ENCODE results near the gene MRE11. TPM values are rescaled to one million over a fixed set of nuclear protein-coding genes. Genes with fewer than 3 reads are reported as not detected.
A peak's percentile ranks its signal among the peaks of the same experiment; 100 is the strongest.

MRE11 gene
- total RNA-seq, 1 donor from 2014 or later = 14.1 TPM

DNA sequence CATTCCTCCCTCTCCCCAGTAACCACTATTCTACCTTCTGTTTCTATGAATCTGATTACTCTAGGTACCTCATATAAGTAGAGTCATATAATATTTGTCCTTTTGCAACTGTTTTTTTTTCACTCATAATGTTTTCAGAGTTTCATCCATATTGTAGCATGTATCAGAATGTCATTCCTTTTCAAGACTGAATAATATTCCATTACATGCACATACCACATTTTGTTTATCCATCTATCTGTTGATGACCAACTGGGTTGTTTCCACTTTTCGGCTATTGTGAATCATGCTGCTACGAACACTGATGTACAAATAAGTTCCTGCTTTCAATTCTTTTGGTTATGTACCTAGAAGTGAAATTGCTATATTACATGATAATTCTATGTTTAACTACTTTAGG, 40.7 kb downstream of the MRE11 start:
- no peak overlapping the region for H3K27ac ChIP-seq (ENCODE audit: low read depth, low read length)
- no peaks in the 10 kb centered on the region for H3K9me3 Mint-ChIP-seq (ENCODE audit: unreplicated experiment)
- no peaks in the 10 kb centered on the region for H3K4me1 ChIP-seq (ENCODE audit: insufficient read depth, low read length)
- H3K27me3 ChIP-seq (ENCODE audit: insufficient read depth, low read length) = no peaks in the 10 kb centered on the region
- no peak overlapping the region for H3K4me3 Mint-ChIP-seq (ENCODE audit: unreplicated experiment)
- TF ChIP-seq, protein P1, sequence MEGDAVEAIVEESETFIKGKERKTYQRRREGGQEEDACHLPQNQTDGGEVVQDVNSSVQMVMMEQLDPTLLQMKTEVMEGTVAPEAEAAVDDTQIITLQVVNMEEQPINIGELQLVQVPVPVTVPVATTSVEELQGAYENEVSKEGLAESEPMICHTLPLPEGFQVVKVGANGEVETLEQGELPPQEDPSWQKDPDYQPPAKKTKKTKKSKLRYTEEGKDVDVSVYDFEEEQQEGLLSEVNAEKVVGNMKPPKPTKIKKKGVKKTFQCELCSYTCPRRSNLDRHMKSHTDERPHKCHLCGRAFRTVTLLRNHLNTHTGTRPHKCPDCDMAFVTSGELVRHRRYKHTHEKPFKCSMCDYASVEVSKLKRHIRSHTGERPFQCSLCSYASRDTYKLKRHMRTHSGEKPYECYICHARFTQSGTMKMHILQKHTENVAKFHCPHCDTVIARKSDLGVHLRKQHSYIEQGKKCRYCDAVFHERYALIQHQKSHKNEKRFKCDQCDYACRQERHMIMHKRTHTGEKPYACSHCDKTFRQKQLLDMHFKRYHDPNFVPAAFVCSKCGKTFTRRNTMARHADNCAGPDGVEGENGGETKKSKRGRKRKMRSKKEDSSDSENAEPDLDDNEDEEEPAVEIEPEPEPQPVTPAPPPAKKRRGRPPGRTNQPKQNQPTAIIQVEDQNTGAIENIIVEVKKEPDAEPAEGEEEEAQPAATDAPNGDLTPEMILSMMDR (IDR thresholded peaks at IDR 0.05; ENCODE audit: insufficient read depth, low read depth, low read length) = no peak
- no peak for TF ChIP-seq EZH2 (IDR thresholded peaks at IDR 0.05; ENCODE audit: insufficient read depth, low read length)
- no peak overlapping the region for H2AFZ ChIP-seq (ENCODE audit: low read depth, low read length)
- H3K27ac Mint-ChIP-seq (ENCODE audit: unreplicated experiment) = no peak overlapping the region
- peaks cover 10% of the 10 kb centered on the region for H3K4me1 Mint-ChIP-seq (ENCODE audit: low read depth, unreplicated experiment)
- H3K79me2 ChIP-seq (ENCODE audit: insufficient read depth, low read length) = no peaks in the 10 kb centered on the region
- no peaks in the 10 kb centered on the region for H3K36me3 ChIP-seq (ENCODE audit: insufficient read depth, low read length)
- FAIRE-seq (peak; percentile 5), DNase-seq (ENCODE audit: low read depth) (no peak)
- no peaks in the 10 kb centered on the region for H3K9me3 ChIP-seq (ENCODE audit: insufficient read depth, low read depth, low read length)
- no peak overlapping the region for H3K4me2 ChIP-seq (ENCODE audit: low read length)
- no peaks in the 10 kb centered on the region for H4K20me1 ChIP-seq (ENCODE audit: insufficient read depth, low read length)
- no peak overlapping the region for H3K4me3 ChIP-seq (ENCODE audit: insufficient read depth, low read depth, low read length)
- H3K27me3 Mint-ChIP-seq (ENCODE audit: low read depth, unreplicated experiment) = no peaks in the 10 kb centered on the region
- no peak overlapping the region for H3K9ac ChIP-seq (ENCODE audit: low read length)
- peaks cover 3% of the 10 kb centered on the region for H3K36me3 Mint-ChIP-seq (ENCODE audit: low read depth, unreplicated experiment)

DNA sequence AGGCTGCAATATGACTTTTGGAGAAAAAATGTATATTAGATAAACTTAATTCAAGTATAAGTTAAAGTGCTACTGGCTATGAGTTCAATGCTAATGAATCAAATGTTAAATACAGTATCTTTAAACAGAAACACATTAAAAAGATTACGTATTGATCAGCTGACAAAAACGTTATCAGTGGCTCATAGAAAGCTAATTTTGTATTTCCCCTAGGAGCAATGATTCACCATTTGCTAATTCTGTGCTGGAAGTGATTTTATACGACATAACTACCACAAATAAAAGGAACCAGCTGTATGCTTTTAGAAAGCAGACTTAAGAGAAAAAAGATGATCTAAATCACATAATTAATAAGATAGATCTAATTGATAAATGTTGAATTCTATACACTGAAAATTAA, 43.6 kb downstream of the MRE11 start:
- H3K4me1 Mint-ChIP-seq (ENCODE audit: low read depth, unreplicated experiment) = no peaks in the 10 kb centered on the region
- H3K9me3 ChIP-seq (ENCODE audit: insufficient read depth, low read depth, low read length) = no peaks in the 10 kb centered on the region
- FAIRE-seq = no peak

DNA sequence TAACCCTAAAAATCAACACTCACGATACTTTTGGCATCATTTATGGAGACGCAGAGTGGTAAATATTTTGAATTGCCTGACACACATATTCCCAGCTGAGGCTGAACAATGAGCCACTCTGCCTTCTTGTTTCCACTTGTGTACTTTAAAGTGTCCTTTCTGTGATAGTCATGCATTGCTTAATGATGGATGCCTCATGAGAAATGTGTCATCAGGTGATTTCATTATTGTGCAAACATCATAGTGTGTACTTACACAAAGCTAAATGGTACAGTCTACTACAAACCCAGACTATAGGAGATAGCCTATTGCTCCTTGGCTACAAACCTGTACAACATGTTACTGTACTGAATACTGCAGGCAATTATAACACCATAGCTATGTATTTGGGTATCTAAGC, 44.2 kb downstream of the MRE11 start:
- H3K4me1 Mint-ChIP-seq (ENCODE audit: low read depth, unreplicated experiment) = no peaks in the 10 kb centered on the region
- Histone ChIP-seq H3K4me1 (ENCODE audit: insufficient read depth, low read length) (no peaks in the 10 kb centered on the region), H3K9ac (ENCODE audit: low read length) (no peak overlapping the region), H4K20me1 (ENCODE audit: insufficient read depth, low read length) (no peaks in the 10 kb centered on the region), H3K4me2 (ENCODE audit: low read length) (no peak overlapping the region), H3K4me3 (ENCODE audit: insufficient read depth, low read depth, low read length) (no peak overlapping the region), H3K36me3 (ENCODE audit: insufficient read depth, low read length) (peaks cover 5% of the 10 kb centered on the region), H3K9me3 (ENCODE audit: insufficient read depth, low read depth, low read length) (no peaks in the 10 kb centered on the region), H3K79me2 (ENCODE audit: insufficient read depth, low read length) (no peaks in the 10 kb centered on the region), H3K27me3 (ENCODE audit: insufficient read depth, low read length) (no peaks in the 10 kb centered on the region), H2AFZ (ENCODE audit: low read depth, low read length) (no peak overlapping the region), H3K27ac (ENCODE audit: low read depth, low read length) (no peak overlapping the region)
- H3K27ac Mint-ChIP-seq (ENCODE audit: unreplicated experiment) = no peak overlapping the region
- FAIRE-seq (peak; percentile 63), DNase-seq (ENCODE audit: low read depth) (peak; percentile 60)
- no peak overlapping the region for H3K4me3 Mint-ChIP-seq (ENCODE audit: unreplicated experiment)
- H3K27me3 Mint-ChIP-seq (ENCODE audit: low read depth, unreplicated experiment) = no peaks in the 10 kb centered on the region
- TF ChIP-seq EZH2 (IDR thresholded peaks at IDR 0.05; ENCODE audit: insufficient read depth, low read length) = no peak
- TF ChIP-seq, protein P1 (IDR thresholded peaks at IDR 0.05; ENCODE audit: insufficient read depth, low read depth, low read length) = no peak
- peaks cover 3% of the 10 kb centered on the region for H3K36me3 Mint-ChIP-seq (ENCODE audit: low read depth, unreplicated experiment)
- H3K9me3 Mint-ChIP-seq (ENCODE audit: unreplicated experiment) = no peaks in the 10 kb centered on the region

More for the DNA sequence above, 43.6 kb downstream of the MRE11 start:
- H3K36me3 ChIP-seq (ENCODE audit: insufficient read depth, low read length) = peaks cover 3% of the 10 kb centered on the region
- Mint-ChIP-seq H3K9me3 (ENCODE audit: unreplicated experiment) (no peaks in the 10 kb centered on the region), H3K36me3 (ENCODE audit: low read depth, unreplicated experiment) (peaks cover 3% of the 10 kb centered on the region), H3K27me3 (ENCODE audit: low read depth, unreplicated experiment) (no peaks in the 10 kb centered on the region), H3K27ac (ENCODE audit: unreplicated experiment) (no peak overlapping the region), H3K4me3 (ENCODE audit: unreplicated experiment) (no peak overlapping the region)
- no peak overlapping the region for H3K4me2 ChIP-seq (ENCODE audit: low read length)
- H3K4me1 ChIP-seq (ENCODE audit: insufficient read depth, low read length) = no peaks in the 10 kb centered on the region
- H2AFZ ChIP-seq (ENCODE audit: low read depth, low read length) = no peak overlapping the region
- H3K9ac ChIP-seq (ENCODE audit: low read length) = no peak overlapping the region
- no peak overlapping the region for H3K4me3 ChIP-seq (ENCODE audit: insufficient read depth, low read depth, low read length)
- H3K27ac ChIP-seq (ENCODE audit: low read depth, low read length) = no peak overlapping the region
- no peak for TF ChIP-seq EZH2 (IDR thresholded peaks at IDR 0.05; ENCODE audit: insufficient read depth, low read length)
- TF ChIP-seq, protein P1 (IDR thresholded peaks at IDR 0.05; ENCODE audit: insufficient read depth, low read depth, low read length) = no peak
- H4K20me1 ChIP-seq (ENCODE audit: insufficient read depth, low read length) = no peaks in the 10 kb centered on the region
- peak; percentile 20 for DNase-seq (ENCODE audit: low read depth)
- no peaks in the 10 kb centered on the region for H3K27me3 ChIP-seq (ENCODE audit: insufficient read depth, low read length)
- no peaks in the 10 kb centered on the region for H3K79me2 ChIP-seq (ENCODE audit: insufficient read depth, low read length)
